HL-60/S4 treated with phorbol 12-myristate 13-acetate at 8.2 ng/mL for 4 days and 3 days (cell line): ENCODE measurements around the gene NECTIN1.

Source experiments
- in situ Hi-C: fragments of 300-500 bp; cut with MboI; formaldehyde crosslinking; loops from 2 replicates; pipeline ENCODE4 v1.15.0; 2022; ENCODE audit warnings: low sequenced_read_pairs

Gene NECTIN1

DNA sequence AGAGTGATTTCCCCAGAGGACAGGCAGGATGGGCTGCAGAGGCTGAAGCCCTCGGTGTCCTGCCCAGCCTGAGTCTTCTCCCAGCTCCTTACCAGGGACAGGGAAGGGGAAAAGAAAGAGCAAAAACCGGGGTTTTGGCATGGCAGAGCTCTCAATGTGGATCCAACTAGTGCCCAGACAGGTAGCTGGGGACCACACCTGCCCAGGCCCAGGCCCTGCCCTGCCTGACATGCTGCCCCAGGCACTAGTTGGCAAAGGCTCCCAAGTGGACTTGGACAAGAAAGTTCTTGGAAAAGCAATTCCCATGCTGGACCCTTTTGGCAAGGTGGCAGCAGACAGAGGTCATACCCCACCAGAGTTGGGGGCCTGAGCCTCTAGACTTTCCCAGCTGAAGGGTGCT lies 31.1 kb downstream of the NECTIN1 start:
- in situ Hi-C loops = no loop called here

- in situ Hi-C loops = no loop called here
Measured at GRCh38 chr11:119697445-119697844, 31.6 kb downstream of the NECTIN1 start.

GRCh38 chr11:119696378-119697222 lies 32.4 kb downstream of the NECTIN1 start:
- in situ Hi-C loops = no loop called here

GRCh38 chr11:119694334-119694733 lies 34.7 kb downstream of the NECTIN1 start:
- in situ Hi-C loops = no loop called here

DNA sequence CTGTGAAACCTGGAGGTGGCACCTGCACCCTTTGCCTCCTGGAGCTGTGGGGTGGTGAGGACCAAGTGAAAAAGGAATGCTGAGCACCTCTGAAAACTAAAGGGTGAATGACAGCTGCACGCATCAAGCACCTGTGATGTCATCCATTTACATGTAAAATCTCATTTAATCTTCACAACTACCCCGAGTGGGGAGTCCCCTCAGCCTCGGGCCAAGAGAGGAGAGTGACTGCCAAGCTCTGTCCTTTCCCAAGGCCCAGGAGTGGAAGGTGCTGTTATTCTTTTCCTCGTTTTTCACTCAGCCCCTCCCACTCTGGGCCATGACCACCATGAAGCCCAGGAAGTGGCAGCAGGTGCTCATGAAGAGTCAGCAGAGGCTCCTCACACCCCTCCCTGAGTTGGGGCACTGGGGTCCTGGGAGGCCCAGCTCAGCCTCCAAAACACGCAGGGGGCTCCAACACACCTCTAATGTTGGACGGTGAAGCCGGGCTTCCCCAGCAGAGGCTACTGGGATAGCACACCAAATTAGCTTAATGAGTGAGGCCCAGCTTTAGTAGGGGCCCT lies 35.7 kb downstream of the NECTIN1 start:
- in situ Hi-C loops = no loop called here

DNA sequence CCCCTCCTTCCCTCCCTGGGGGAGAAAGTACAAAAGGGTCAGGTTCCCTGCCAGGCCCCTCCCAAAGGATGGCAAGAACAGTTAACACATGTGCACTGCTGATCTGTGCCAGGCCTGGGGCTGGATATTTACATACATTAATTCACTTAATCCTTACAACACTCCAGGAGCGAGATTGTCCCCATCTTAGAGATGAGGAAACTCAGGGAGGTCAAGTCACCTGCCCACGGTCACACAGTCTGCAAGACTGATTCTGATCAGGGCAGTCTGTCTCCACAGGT lies 36.5 kb downstream of the NECTIN1 start:
- in situ Hi-C loops = no loop called here

DNA sequence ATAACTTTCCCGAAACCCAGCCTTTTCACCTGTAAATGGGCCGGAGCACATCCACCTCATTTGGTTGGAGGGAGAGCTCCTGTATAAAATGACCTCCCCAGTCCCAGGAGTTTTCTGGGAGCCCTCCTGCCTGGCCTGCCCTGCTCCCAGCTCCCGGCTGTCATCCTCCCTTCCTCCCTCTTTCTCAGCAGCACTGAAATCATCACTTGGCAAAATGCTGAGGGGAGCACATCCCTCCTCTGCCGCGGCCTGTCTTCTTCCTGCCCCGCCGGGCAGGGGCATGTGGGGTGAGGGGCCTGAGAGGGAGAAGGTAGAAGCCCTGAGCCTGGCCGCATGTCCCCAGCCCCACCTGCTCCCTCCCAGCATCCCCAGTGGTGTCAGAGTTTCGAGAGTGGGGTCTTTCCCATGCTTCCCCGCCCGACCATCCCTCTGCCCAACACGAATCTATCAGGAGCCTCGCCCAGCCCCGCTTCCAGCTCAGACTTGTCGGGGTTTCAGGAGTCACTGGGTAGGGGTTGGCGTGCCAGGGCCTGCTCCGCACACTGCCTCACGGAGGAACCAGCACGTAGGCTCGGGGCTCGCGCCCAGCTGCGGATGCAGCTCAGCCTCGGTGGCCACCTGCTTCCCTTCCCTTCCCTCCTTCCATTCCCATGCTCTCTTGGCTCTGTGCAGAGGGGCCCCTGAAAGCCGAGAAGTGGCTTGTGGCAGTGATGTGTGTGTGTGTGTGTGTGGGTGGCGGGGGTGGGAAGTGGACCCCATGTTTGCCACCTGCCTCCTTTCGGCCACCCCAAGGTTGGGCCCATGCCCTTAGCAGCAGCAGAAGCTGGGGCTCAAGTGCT lies 37.1 kb downstream of the NECTIN1 start:
- in situ Hi-C loops = no loop called here

- in situ Hi-C loops = no loop called here
Measured at GRCh38 chr11:119691020-119691666, 37.9 kb downstream of the NECTIN1 start.

GRCh38 chr11:119689302-119689701 lies 39.7 kb downstream of the NECTIN1 start:
- in situ Hi-C loops = no loop called here

GRCh38 chr11:119688356-119688755 lies 40.6 kb downstream of the NECTIN1 start:
- in situ Hi-C loops = no loop called here

DNA sequence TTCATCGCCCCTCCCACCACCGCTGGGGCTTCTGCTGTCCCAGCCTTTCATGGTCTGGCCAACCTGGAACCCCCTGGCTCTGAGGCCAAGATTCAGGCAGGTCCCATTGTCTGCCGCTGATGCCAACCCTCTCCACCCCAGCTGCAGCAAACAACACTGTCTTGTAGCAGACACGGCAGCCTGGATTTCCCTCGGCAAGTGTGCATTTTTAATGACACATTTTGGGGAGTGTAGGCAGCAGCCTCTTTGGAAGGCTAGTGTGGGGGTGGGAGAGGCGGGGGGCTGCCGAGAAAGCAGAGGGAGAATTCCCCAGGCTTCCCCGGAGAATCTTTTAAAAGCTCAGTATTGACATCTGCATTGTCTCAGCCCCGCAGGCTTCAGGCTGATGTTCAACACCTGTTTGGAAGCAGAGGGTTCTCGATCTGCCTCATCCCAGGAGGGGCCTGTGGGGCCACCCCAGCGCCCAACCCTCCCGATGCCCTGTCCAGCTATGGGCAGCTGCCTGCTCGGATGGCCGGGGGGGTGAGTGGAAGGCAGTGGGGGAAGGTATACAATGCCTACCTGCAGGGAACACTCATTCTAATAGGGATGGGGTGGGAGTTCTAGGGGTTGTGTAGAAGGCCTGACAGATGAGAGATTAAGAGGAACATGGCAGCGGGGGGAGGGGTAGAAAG lies 41.5 kb downstream of the NECTIN1 start:
- in situ Hi-C loops = no loop called here

- in situ Hi-C loops = no loop called here
Measured at GRCh38 chr11:119686177-119686882, 42.7 kb downstream of the NECTIN1 start.

- in situ Hi-C loops = no loop called here
Measured at GRCh38 chr11:119685111-119685746, 43.8 kb downstream of the NECTIN1 start.

DNA sequence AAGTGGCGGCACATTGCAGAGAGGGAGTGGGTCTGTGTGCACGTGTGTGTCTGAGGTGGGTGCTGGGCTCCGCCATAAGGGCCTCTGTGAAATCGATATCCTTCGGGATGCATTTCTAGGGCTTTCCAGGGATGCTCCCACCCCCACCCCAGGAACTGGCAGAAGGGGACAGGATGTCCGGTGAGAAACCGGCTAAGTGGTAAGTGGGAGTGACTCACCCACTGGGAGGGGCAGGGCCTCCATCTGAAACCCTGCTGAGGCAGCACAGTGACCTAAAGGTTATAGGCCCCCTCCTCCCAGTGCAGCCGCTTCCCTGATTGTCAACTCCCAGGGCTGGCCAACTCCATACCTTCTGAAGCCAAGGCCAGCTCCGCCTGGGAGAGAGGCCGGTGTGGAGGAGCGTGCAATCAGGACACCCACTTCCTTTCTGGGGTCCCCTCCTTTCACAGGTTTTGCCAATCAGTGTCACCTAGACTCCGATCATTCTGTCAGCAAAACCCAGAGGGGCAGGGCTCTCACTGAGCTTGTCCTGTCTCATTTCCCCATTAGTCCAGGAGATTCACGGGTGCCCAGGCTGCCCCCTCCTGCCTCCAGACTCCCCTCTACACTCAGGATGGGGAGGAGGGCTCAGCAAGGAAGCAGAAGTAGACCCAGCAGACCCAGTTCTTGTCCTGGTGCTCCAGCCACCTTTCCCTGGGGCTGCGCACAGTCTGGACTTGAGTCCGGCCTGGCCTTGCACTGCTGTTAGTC lies 44.5 kb downstream of the NECTIN1 start:
- in situ Hi-C loops = no loop called here

DNA sequence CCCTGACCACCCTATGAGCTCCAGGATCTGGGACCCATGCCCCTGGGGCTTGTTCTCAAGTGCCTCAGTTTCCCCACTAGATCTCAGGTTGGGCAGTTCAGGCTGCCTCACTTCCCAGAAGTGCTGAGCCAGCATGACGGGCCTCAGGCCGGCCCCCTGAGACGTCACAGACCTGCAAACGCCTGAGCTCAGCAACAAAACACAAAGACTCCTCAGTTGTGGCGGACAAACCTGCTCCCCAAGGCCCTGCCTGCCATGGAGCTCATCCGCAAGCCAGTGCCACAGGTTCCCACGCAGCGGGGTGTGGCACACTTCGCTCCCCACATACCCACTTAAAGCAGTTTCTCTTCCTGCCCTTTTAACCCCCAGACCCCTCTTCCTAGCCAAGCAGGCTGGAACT lies 45.2 kb downstream of the NECTIN1 start:
- in situ Hi-C loops = no loop called here

DNA sequence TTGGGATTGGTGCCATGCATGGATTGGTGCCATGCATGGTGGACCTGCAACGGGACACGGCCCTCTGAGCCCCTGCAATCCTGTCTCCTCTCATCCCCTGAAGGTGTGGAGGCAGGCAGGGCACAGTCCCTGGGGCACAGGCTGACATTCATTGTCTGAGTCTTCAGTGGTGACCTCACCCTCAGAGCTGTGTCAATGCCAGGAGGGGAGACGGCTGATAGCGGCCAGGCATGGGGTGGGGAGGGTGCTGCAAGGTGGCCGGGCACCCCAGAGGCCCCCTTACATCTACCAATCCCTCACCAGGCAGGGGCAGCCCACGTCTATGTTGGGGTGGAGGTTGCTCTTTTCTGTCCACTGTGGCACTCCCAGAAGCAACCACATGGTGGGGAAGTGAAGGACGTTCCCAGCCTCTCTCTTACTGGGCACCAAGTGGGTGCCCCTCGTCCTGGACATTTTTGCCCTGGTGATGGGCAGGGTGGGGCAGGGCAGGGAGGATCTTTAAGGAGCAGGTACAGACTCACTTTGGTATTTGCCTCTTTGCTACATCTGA lies 47.6 kb downstream of the NECTIN1 start:
- in situ Hi-C loops = no loop called here

DNA sequence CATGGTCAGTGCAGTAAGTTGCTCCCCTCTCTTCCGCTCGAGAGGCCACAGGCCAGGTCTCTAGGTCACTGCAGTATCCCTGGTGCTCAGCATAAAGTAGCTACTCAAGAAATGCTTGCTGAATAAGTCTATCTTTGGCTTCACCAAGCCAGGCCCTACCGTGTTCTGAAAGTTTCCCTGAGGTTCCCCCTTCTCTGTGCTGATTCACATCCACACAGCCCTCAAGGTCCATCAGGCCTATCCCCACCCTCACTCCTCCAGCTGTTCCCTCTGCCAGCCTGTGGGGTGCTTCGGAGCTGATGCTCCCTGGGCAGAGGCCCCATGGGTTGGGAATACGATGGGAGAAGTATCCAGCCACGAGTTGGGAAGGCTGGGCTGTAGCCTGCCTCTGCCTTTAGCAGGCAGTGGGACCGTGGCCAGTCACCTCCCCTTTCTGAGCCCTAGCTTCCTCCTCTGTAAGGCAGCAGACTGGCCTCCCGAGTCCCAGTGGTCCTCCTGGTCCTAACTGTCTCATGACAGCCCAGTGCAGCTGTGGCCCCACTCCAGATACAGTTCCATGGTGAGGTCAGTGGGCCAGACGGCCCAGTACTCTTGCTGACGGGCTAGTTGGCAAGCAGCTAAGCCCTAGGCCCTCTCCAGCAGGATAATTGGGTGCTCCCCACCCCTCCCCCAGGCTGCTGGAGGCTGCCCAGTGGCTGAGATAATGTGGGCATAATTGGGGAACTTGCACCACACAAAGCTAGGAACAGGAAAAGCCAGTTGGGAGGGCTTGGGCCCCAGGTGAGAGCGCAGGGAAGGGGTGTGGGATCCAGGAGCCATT lies 48.2 kb downstream of the NECTIN1 start:
- in situ Hi-C loops = no loop called here

- in situ Hi-C loops = no loop called here
Measured at GRCh38 chr11:119679346-119679745, 49.7 kb downstream of the NECTIN1 start.
